DOHH2 (cell line): ENCODE data around the gene WFDC1.

Experiments
- H3F3A ChIP-seq: fragments of 200-600 bp; sonication (generic), shearing (Covaris generic); 2 replicates; pipeline ENCODE4 v1.6.0; 2016; ENCODE audit warnings: antibody characterized with exemption, mild to moderate bottlenecking; ENCODE audit not compliant: control insufficient read depth, insufficient read depth
- H3K27ac ChIP-seq: fragments of 200-600 bp; sonication (generic); 2 replicates; pipeline ENCODE4 v1.5.1; 2014; ENCODE audit warnings: low read depth, mild to moderate bottlenecking, low read length, moderate library complexity
- H3K27me3 ChIP-seq: fragments of 200-600 bp; sonication (generic); 2 replicates; pipeline ENCODE4 v1.6.1; 2014; ENCODE audit warnings: mild to moderate bottlenecking, low read length, mixed read lengths; ENCODE audit not compliant: control insufficient read depth
- H3K36me3 ChIP-seq: fragments of 200-600 bp; sonication (generic); 2 replicates; pipeline ENCODE4 v1.6.1; 2014; ENCODE audit warnings: mild to moderate bottlenecking, low read length, moderate library complexity, mixed read lengths; ENCODE audit not compliant: control insufficient read depth
- H3K4me1 ChIP-seq: fragments of 200-600 bp; sonication (generic); 2 replicates; pipeline ENCODE4 v1.6.1; 2014; ENCODE audit warnings: mild to moderate bottlenecking, low read length, mixed read lengths; ENCODE audit not compliant: control insufficient read depth
- H3K4me2 ChIP-seq: fragments of 200-600 bp; sonication (generic); 2 replicates; pipeline ENCODE4 v1.6.0; 2014; ENCODE audit warnings: mild to moderate bottlenecking, low read length, moderate library complexity
- H3K4me3 ChIP-seq: fragments of 200-600 bp; sonication (generic); 2 replicates; pipeline ENCODE4 v1.5.1; 2014; ENCODE audit warnings: mild to moderate bottlenecking, low read length, mixed read lengths
- H3K79me2 ChIP-seq: fragments of 200-600 bp; sonication (generic); 2 replicates; pipeline ENCODE4 v1.6.1; 2014; ENCODE audit warnings: mild to moderate bottlenecking, low read length, mixed read lengths; ENCODE audit not compliant: control insufficient read depth
- H3K9me2 ChIP-seq: fragments of 200-600 bp; sonication (generic); replicated peaks from 2 replicates; pipeline ENCODE4 v1.6.1; 2014; ENCODE audit warnings: mild to moderate bottlenecking, low read length, mixed read lengths; ENCODE audit not compliant: control insufficient read depth
- H3K9me3 ChIP-seq: fragments of 200-600 bp; sonication (generic); 2 replicates; pipeline ENCODE4 v1.6.1; 2014; ENCODE audit warnings: antibody characterized with exemption, low read length, mixed read lengths; ENCODE audit not compliant: control insufficient read depth, insufficient read depth
- H4K20me1 ChIP-seq: fragments of 200-600 bp; sonication (generic); 2 replicates; pipeline ENCODE4 v1.6.0; 2014; ENCODE audit warnings: low read depth, mild to moderate bottlenecking, antibody characterized with exemption, low read length, moderate library complexity; ENCODE audit not compliant: control insufficient read depth, insufficient read depth
- CTCF ChIP-seq: fragments of 200-600 bp; sonication (generic); IDR thresholded peaks from one replicate; pipeline ENCODE4 v1.5.1; 2014; ENCODE audit warnings: antibody characterized with exemption, mild to moderate bottlenecking, low read depth, low read length; ENCODE audit not compliant: poor library complexity, severe bottlenecking
- EZH2phosphoT487 ChIP-seq: fragments of 200-600 bp; sonication (generic); IDR thresholded peaks from 2 replicates; pipeline ENCODE4 v1.6.1; 2017; ENCODE audit warnings: borderline replicate concordance, mild to moderate bottlenecking, antibody characterized with exemption, low read length, moderate library complexity, mixed read lengths

Gene WFDC1

DNA sequence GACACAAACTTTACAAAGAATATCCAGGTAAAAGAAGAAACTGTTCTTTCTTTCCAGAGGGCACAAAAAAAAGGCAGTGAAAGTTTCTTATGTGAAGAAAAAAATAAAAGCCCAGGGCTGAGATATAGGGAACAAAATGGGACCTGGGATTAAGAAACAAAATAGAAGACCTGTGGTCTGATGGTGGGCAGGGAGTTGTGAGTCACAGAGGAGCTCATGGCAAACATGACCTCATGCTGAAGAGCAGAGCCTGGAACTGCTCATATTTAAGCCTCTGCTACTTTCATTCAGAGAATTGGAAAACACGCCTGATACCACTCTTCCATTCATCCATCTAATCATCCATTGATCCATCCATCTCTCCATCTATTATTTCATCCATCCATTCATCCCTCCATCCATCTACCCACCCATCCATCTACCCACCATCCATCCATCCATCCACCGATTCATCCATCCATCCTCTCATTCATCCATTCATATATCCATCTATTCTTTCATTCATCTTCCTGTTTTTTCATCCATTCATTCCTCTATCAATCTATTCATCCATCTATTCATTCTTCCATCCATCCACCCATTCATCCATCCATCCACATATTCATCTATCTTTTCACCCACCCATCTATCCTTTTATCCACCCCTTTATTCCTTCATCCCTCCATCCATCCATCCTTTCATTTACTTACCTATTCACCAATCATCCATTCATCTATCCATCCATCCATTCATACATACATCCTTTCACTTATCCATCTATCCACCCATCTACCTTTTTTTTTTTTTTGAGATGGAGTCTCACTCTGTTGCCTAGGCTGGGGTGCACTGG, 30.0 kb downstream of the WFDC1 start:
- Histone ChIP-seq H4K20me1 (no peaks in the 10 kb centered on the region), H3K4me1 (no peaks in the 10 kb centered on the region), H3K4me2 (no peak overlapping the region), H3K36me3 (no peaks in the 10 kb centered on the region), H3K9me2 (no peaks in the 10 kb centered on the region), H3K27me3 (no peaks in the 10 kb centered on the region), H3F3A (no peaks in the 10 kb centered on the region), H3K9me3 (no peaks in the 10 kb centered on the region), H3K27ac (no peak overlapping the region), H3K4me3 (no peak overlapping the region), H3K79me2 (no peaks in the 10 kb centered on the region)
- TF ChIP-seq CTCF (no peak), EZH2phosphoT487 (no peak)

DNA sequence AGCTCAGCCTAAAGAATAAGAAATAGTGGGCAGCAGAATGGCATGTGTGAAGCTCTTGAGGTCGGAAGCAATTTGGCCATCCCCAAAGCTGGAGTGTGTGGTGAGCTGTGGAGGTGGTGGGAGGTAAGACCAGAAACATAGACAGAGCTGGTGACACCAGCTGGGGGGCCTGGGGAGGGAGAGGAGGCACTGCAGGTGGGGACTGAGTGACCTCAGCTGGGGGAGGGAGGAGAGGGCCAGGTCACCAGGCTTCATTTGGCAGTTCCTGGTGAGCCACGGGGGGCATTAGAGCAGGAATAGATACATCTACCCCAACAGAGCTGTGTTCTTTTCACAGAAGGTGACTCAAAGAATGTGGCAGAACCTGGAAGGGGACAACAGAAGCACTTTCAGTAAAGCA, 31.9 kb downstream of the WFDC1 start:
- Histone ChIP-seq H3K4me2 (no peak overlapping the region), H3K9me2 (no peaks in the 10 kb centered on the region), H3F3A (no peaks in the 10 kb centered on the region), H3K36me3 (no peaks in the 10 kb centered on the region), H3K27ac (no peak overlapping the region), H3K27me3 (no peaks in the 10 kb centered on the region), H3K79me2 (no peaks in the 10 kb centered on the region), H3K4me1 (no peaks in the 10 kb centered on the region), H3K9me3 (no peaks in the 10 kb centered on the region), H4K20me1 (no peaks in the 10 kb centered on the region), H3K4me3 (no peak overlapping the region)
- no peak for TF ChIP-seq CTCF
- TF ChIP-seq EZH2phosphoT487 = no peak

- Histone ChIP-seq H3F3A (no peaks in the 10 kb centered on the region), H3K4me2 (no peak overlapping the region), H3K9me2 (no peaks in the 10 kb centered on the region), H3K9me3 (no peaks in the 10 kb centered on the region), H4K20me1 (no peaks in the 10 kb centered on the region), H3K36me3 (no peaks in the 10 kb centered on the region), H3K27ac (no peak overlapping the region), H3K4me1 (no peaks in the 10 kb centered on the region), H3K4me3 (no peak overlapping the region), H3K27me3 (no peaks in the 10 kb centered on the region), H3K79me2 (no peaks in the 10 kb centered on the region)
- TF ChIP-seq EZH2phosphoT487 (no peak), CTCF (no peak)
Measured at GRCh38 chr16:84327926-84328505, 33.3 kb downstream of the WFDC1 start.
